H9 (cell line): Measurements from ENCODE around the gene DTWD2. TPM values are rescaled to one million over a fixed set of nuclear protein-coding genes. Genes with fewer than 3 reads are reported as not detected.

Experiments
- DNase-seq: peaks from one replicate; pipeline ENCODE4 v3.0.0-alpha.2; 2017
- H2AFZ ChIP-seq: one replicate; pipeline ENCODE4 v1.6.1; 2013; ENCODE audit warnings: mild to moderate bottlenecking, low read length, control low read depth, moderate library complexity
- H2AK5ac ChIP-seq: 2 replicates; pipeline ENCODE4 v1.6.1; 2013; ENCODE audit warnings: low read length, control low read depth, mixed read lengths; ENCODE audit not compliant: insufficient read length
- H2BK120ac ChIP-seq: one replicate; pipeline ENCODE4 v1.6.1; 2013; ENCODE audit warnings: low read depth, mild to moderate bottlenecking, low read length, control low read depth, inconsistent platforms; ENCODE audit not compliant: poor library complexity, severe bottlenecking
- H2BK12ac ChIP-seq: 2 replicates; pipeline ENCODE4 v1.6.1; 2013; ENCODE audit warnings: low read length, control low read depth, mixed read lengths, low read depth; ENCODE audit not compliant: insufficient read length
- H2BK15ac ChIP-seq: 2 replicates; pipeline ENCODE4 v1.6.1; 2013; ENCODE audit warnings: low read depth, low read length, control low read depth
- H2BK20ac ChIP-seq: one replicate; pipeline ENCODE4 v1.6.1; 2013; ENCODE audit warnings: low read depth, mild to moderate bottlenecking, low read length, control low read depth, inconsistent platforms; ENCODE audit not compliant: poor library complexity, severe bottlenecking
- H2BK5ac ChIP-seq: 2 replicates; pipeline ENCODE4 v1.6.1; 2013; ENCODE audit warnings: low read length, control low read depth, mixed read lengths; ENCODE audit not compliant: insufficient read length
- H3K14ac ChIP-seq: 2 replicates; pipeline ENCODE4 v1.6.1; 2013; ENCODE audit warnings: low read length, control low read depth; ENCODE audit not compliant: insufficient read depth
- H3K18ac ChIP-seq: 2 replicates; pipeline ENCODE4 v1.6.1; 2013; ENCODE audit warnings: low read depth, mild to moderate bottlenecking, mixed read lengths, low read length, control low read depth; ENCODE audit not compliant: insufficient read length
- H3K23ac ChIP-seq: 2 replicates; pipeline ENCODE4 v1.6.1; 2013; ENCODE audit warnings: low read length, control low read depth, mixed read lengths, low read depth; ENCODE audit not compliant: insufficient read length
- H3K23me2 ChIP-seq: 2 replicates; pipeline ENCODE4 v1.6.1; 2013; ENCODE audit warnings: low read depth, mild to moderate bottlenecking, mixed read lengths, low read length, control low read depth; ENCODE audit not compliant: insufficient read length, poor library complexity, severe bottlenecking
- H3K27ac ChIP-seq: 2 replicates; pipeline ENCODE4 v1.5.1; 2013; ENCODE audit warnings: low read length, control low read depth, mixed read lengths, low read depth; ENCODE audit not compliant: insufficient read length
- H3K27me3 ChIP-seq: 2 replicates; pipeline ENCODE4 v1.6.1; 2013; ENCODE audit warnings: low read length, control low read depth, inconsistent platforms; ENCODE audit not compliant: insufficient read depth
- H3K4ac ChIP-seq: 2 replicates; pipeline ENCODE4 v1.6.1; 2013; ENCODE audit warnings: low read depth, mild to moderate bottlenecking, control low read depth, inconsistent platforms, low read length, moderate library complexity
- H3K4me1 ChIP-seq: 2 replicates; pipeline ENCODE4 v1.6.1; 2013; ENCODE audit warnings: low read length, control low read depth, inconsistent platforms; ENCODE audit not compliant: insufficient read depth
- H3K4me2 ChIP-seq: 2 replicates; pipeline ENCODE4 v1.6.1; 2013; ENCODE audit warnings: low read length, control low read depth, mixed read lengths; ENCODE audit not compliant: insufficient read length, insufficient read depth
- H3K56ac ChIP-seq: 2 replicates; pipeline ENCODE4 v1.6.1; 2013; ENCODE audit warnings: low read depth, mild to moderate bottlenecking, mixed read lengths, low read length, control low read depth; ENCODE audit not compliant: insufficient read length
- H3K79me1 ChIP-seq: 2 replicates; pipeline ENCODE4 v1.6.1; 2013; ENCODE audit warnings: low read depth, mild to moderate bottlenecking, moderate library complexity, low read length, control low read depth, inconsistent platforms; ENCODE audit not compliant: insufficient read depth, poor library complexity, severe bottlenecking
- H3K79me2 ChIP-seq: 2 replicates; pipeline ENCODE4 v1.6.1; 2013; ENCODE audit warnings: low read length, control low read depth, inconsistent platforms; ENCODE audit not compliant: insufficient read depth
- H3K9ac ChIP-seq: 2 replicates; pipeline ENCODE4 v1.6.1; 2013; ENCODE audit warnings: low read length, control low read depth, mixed read lengths; ENCODE audit not compliant: insufficient read length; ENCODE audit errors: extremely low read depth
- H3K9me3 ChIP-seq: one replicate; pipeline ENCODE4 v1.6.1; 2013; ENCODE audit warnings: low read depth, low read length, inconsistent platforms; ENCODE audit not compliant: control insufficient read depth
- H3T11ph ChIP-seq: one replicate; pipeline ENCODE4 v1.6.1; 2013; ENCODE audit warnings: mild to moderate bottlenecking, low read length, control low read depth, inconsistent platforms
- H4K20me1 ChIP-seq: one replicate; pipeline ENCODE4 v1.6.1; 2013; ENCODE audit not compliant: control insufficient read depth, insufficient read length, insufficient read depth
- H4K5ac ChIP-seq: 2 replicates; pipeline ENCODE4 v1.6.1; 2013; ENCODE audit warnings: low read depth, mild to moderate bottlenecking, mixed read lengths, low read length, control low read depth; ENCODE audit not compliant: insufficient read length
- H4K8ac ChIP-seq: replicated peaks from 2 replicates; pipeline ENCODE4 v1.6.1; 2013; ENCODE audit warnings: low read length, control low read depth, mixed read lengths, low read depth; ENCODE audit not compliant: insufficient read length
- H4K91ac ChIP-seq: 2 replicates; pipeline ENCODE4 v1.6.1; 2013; ENCODE audit warnings: low read depth, mild to moderate bottlenecking, moderate library complexity, mixed read lengths, low read length, control low read depth; ENCODE audit not compliant: insufficient read length
- H3K27ac Mint-ChIP-seq, 3 experiments: 2 replicates in 2 of 3; 3 replicates in 1 of 3; pipeline ENCODE4 v1.8.0; 2020 to 2021; ENCODE audit warnings: mixed read lengths in 3 of 3, mild to moderate bottlenecking in 1 of 3, moderate library complexity in 1 of 3
- H3K27me3 Mint-ChIP-seq: 2 replicates; pipeline ENCODE4 v1.8.0; 2021; ENCODE audit warnings: low read depth, mild to moderate bottlenecking, moderate library complexity, mixed read lengths
- H3K36me3 Mint-ChIP-seq, 3 experiments: 2 replicates in 2 of 3; 3 replicates in 1 of 3; pipeline ENCODE4 v1.8.0; 2020 to 2021; ENCODE audit warnings: low read depth in 3 of 3, mixed read lengths in 3 of 3; ENCODE audit not compliant: insufficient read depth in 1 of 3
- H3K4me1 Mint-ChIP-seq, 2 experiments: 2 replicates each; pipeline ENCODE4 v1.8.0; 2020; ENCODE audit warnings: mixed read lengths in 2 of 2
- H3K4me3 Mint-ChIP-seq, 2 experiments: 2 replicates in 1 of 2; 3 replicates in 1 of 2; pipeline ENCODE4 v1.8.0; 2020 to 2021; ENCODE audit warnings: mild to moderate bottlenecking in 2 of 2, mixed read lengths in 2 of 2, moderate library complexity in 1 of 2
- H3K9me3 Mint-ChIP-seq, 2 experiments: 2 replicates in 1 of 2; 3 replicates in 1 of 2; pipeline ENCODE4 v1.8.0; 2020; ENCODE audit warnings: mild to moderate bottlenecking in 2 of 2, mixed read lengths in 2 of 2, moderate library complexity in 1 of 2
- WGBS: extraction: QIAGEN DNeasy Blood & Tissue Kit; methylation state at CpG from one replicate; pipeline ENCODE4 v1.1.7; 2013; ENCODE audit warnings: missing lambda C conversion rate, low lambda C conversion rate, mixed read lengths; ENCODE audit not compliant: insufficient read length; ENCODE audit errors: extremely low coverage; 5-methylcytosine and 5-hydroxymethylcytosine counted together
- total RNA-seq: library from RNA; stranded (reverse); gene quantifications from 2 replicates; pipeline ENCODE4 v1.2.1, GENCODE V29; 2021
- TF ChIP-seq, protein P1 (sequence below): fragments of 200-600 bp; sonication (generic); conservative IDR thresholded peaks from 3 replicates; pipeline ENCODE4 v1.8.0; 2021; ENCODE audit warnings: antibody characterized with exemption, mild to moderate bottlenecking

Gene DTWD2
- total RNA-seq, 1 experiment from 2014 or later = 10.8 TPM

DNA sequence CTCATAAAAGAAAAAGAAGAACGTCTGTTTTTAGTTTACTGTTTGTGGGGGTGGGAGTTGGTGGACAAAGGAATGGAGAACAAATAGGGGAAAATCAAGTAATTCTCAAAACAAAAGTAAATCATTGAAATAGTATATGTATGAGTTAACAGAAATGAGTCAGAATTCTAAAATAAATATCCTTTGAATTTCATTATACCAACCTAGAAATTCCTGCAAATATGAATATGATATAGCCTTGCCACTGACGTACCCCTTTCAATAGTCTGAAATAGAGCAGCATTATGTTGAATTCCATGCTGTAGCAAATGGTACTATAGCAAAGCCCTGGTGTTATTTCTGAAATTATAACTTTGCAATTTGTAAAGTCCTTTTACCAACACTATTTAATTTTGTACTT lies 29.6 kb upstream of the DTWD2 start:
- no peak overlapping the region for H2BK12ac ChIP-seq
- H2BK5ac ChIP-seq = no peak overlapping the region
- Mint-ChIP-seq H3K4me3 (no peak overlapping the region), H3K9me3 (no peaks in the 10 kb centered on the region), H3K4me1 (peaks cover 4% of the 10 kb centered on the region in 2 experiments), H3K27me3 (no peaks in the 10 kb centered on the region), H3K36me3 (no peaks in the 10 kb centered on the region), H3K27ac (no peak overlapping the region)
- no peak overlapping the region for H2AFZ ChIP-seq
- H3K79me2 ChIP-seq = no peaks in the 10 kb centered on the region
- no peak overlapping the region for H4K91ac ChIP-seq
- H3K23ac ChIP-seq = no peak overlapping the region
- DNase-seq = no peak
- TF ChIP-seq, protein P1, sequence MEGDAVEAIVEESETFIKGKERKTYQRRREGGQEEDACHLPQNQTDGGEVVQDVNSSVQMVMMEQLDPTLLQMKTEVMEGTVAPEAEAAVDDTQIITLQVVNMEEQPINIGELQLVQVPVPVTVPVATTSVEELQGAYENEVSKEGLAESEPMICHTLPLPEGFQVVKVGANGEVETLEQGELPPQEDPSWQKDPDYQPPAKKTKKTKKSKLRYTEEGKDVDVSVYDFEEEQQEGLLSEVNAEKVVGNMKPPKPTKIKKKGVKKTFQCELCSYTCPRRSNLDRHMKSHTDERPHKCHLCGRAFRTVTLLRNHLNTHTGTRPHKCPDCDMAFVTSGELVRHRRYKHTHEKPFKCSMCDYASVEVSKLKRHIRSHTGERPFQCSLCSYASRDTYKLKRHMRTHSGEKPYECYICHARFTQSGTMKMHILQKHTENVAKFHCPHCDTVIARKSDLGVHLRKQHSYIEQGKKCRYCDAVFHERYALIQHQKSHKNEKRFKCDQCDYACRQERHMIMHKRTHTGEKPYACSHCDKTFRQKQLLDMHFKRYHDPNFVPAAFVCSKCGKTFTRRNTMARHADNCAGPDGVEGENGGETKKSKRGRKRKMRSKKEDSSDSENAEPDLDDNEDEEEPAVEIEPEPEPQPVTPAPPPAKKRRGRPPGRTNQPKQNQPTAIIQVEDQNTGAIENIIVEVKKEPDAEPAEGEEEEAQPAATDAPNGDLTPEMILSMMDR = no peak
- H4K8ac ChIP-seq = no peak overlapping the region
- H2AK5ac ChIP-seq = no peak overlapping the region
- no peak overlapping the region for H3K9ac ChIP-seq
- no peak overlapping the region for H2BK20ac ChIP-seq
- no peaks in the 10 kb centered on the region for H4K20me1 ChIP-seq
- no peak overlapping the region for H3K4ac ChIP-seq
- no peak overlapping the region for H2BK15ac ChIP-seq
- H3T11ph ChIP-seq = no peak overlapping the region
- no CpG with 5 or more reads among the region's 2 CpGs for WGBS
- H3K4me1 ChIP-seq = no peaks in the 10 kb centered on the region
- H3K27me3 ChIP-seq = no peaks in the 10 kb centered on the region; the same call in 1 of the 2 replicates
- H3K27ac ChIP-seq = no peak overlapping the region
- H3K56ac ChIP-seq = no peak overlapping the region
- no peak overlapping the region for H4K5ac ChIP-seq
- H3K23me2 ChIP-seq = no peaks in the 10 kb centered on the region
- H2BK120ac ChIP-seq = no peak overlapping the region
- no peaks in the 10 kb centered on the region for H3K79me1 ChIP-seq
- no peaks in the 10 kb centered on the region for H3K9me3 ChIP-seq
- no peak overlapping the region for H3K18ac ChIP-seq
- H3K4me2 ChIP-seq = no peak overlapping the region
- no peak overlapping the region for H3K14ac ChIP-seq
